HG02938 (cell line): Measurements from ENCODE around the gene ZNF761.
"Not testable (repeated sequence)": the region's sequence is repeated elsewhere in the genome, so short reads cannot be mapped to it uniquely, and the experiment has no call there.

Experiments
- ATAC-seq: cut with Tn5 transposase; IDR thresholded peaks from one replicate; pipeline ENCODE4 v1.9.1; 2021; ENCODE audit warnings: mild to moderate bottlenecking, moderate library complexity; ENCODE audit not compliant: unreplicated experiment

The ZNF761 gene

DNA sequence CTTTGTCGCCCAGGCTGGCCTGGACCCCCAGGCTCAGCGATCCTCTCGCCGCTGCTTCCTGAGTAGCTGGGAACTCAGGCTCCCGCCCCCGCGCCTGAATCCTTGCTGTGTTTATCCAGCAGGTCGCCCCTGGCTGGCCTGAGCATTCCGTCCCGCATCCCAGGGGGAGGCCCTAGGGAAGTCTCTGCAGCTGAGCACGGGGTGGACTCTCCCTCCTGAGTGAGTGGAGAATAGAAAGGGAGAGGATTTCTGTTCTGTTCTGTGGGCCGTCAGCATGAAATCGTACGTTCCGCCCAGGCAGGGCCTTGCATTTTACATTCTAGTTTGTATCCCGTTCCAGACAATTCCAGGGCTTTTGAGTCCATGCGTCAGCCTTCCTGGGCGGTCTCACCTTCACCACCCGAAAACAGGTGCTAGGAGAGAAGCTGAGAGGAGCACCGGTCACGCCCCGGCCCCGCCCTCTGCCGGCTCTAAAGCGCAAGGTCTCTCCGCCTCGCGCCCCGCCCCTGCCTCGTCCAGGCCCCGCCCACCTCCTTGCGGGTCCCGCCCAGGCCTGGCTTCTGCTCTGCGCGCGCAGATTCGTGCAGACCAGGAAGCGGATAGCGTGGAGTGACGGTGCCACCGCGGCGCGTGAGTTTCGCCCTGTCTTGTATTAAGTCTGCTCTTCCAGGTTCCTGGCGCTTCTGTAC, at the start of gene ZNF761:
Gene ZNF761 (plus strand): TSS at position 586 of the 689 bp plus-strand sequence. CDS start 15,285 bp downstream, outside the sequence.
- ATAC-seq: peak; percentile 91

GRCh38 chr19:53388168-53388567, 43.6 kb upstream of the ZNF761 start:
- no peak for ATAC-seq

DNA sequence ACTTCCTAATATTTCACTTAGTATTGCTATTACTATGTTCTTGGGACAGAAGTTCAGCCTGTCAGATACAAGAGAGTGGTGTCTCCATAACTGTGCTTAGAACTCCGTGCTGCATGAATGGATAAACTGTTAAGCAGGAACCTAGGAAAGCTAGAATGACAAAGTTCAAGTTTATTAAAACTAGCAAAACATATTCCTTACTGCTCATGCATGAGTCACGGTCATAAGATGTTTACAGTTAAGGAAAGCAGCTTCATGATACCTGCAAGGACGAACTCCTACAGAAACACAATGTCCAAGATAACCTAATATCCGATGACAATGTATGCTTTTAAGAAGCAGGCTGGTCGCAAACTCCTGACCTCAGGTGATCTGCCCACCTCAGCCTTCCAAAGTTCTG, 42.9 kb upstream of the ZNF761 start:
- ATAC-seq: no peak

- ATAC-seq: no peak
Measured at GRCh38 chr19:53389571-53389970, 42.2 kb upstream of the ZNF761 start.

DNA sequence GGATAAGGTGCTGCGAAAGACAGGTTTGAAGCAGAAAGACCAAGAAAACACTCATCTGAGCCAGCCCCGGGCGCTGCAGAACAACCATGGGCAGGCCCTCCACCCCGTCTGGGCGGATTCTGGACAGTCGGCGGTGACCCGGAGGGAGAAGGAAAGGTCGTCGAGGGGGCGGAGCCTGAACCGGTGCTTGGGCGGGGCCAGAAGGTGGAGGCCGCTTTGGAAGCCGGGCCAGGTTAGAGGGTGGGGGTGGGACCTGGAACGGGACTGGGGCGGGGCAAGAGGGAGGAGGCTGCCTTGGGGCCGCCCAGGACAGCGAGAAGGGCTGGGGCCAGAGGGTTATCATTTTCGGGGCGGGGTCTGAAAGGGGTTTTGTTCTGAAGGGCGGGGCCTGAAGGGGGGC, 41.8 kb upstream of the ZNF761 start:
- no peak for ATAC-seq

GRCh38 chr19:53394522-53394973, 37.2 kb upstream of the ZNF761 start:
- no peak for ATAC-seq

- ATAC-seq: peak; percentile 83
Measured at GRCh38 chr19:53394974-53395839, 36.6 kb upstream of the ZNF761 start, which contains the start of gene ZNF765. Gene ZNF765 (plus strand): TSS chr19:53395149. CDS start chr19:53398016, 2,867 bp downstream.

DNA sequence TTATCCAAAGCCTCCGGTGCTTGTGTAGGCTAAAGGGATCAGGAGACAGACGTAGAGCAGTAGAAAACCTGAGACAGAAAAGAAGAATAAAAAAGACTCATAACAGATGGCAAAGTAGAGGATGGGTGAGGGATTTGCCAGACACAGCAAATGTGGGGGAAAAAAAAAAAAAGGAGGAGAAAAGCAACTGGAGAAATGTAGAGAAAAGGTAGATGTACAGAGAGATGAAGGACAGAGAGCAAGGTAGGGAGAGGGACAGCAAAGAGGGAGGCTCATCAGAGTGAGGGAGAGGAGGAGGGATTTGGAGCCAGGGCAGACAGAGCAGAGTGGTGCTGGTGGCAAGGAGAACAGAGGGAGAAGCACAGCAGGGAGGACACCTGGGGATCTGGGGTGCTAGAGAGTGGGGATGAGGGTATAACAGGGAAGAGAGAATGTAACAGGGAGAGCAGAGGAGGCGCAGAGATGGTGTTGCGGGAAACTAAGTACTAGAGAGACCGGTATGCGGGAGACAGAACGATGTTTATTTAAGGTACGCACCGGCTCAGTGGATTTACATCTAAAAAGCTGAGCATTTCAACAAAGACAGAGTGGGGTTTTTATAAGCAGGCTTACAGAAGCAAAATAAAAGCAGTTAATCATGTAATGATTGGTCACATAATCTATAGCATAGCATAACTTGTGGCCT, 35.8 kb upstream of the ZNF761 start:
- ATAC-seq: not testable (repeated sequence)

GRCh38 chr19:53396525-53396868, 35.3 kb upstream of the ZNF761 start:
- no peak for ATAC-seq

DNA sequence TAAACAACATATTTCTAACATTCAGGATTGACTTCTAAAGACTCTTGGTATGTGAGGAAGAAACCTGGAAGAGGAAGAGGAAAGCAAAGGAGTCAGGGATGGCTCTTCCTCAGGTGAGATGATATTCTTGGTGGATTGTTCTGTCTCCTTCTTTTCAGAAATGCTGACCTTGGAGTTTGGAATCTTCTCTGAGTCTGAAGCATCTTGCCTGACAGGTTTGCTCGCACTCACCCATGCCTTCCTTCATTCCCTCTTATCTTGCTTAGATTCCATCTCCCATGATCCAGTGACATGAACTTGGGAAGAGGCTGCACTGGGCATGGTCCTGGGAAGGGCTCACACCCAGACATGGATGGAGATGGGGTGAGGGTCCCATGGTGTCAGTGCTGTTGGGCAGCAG, 33.9 kb upstream of the ZNF761 start:
- not testable (repeated sequence) for ATAC-seq

DNA sequence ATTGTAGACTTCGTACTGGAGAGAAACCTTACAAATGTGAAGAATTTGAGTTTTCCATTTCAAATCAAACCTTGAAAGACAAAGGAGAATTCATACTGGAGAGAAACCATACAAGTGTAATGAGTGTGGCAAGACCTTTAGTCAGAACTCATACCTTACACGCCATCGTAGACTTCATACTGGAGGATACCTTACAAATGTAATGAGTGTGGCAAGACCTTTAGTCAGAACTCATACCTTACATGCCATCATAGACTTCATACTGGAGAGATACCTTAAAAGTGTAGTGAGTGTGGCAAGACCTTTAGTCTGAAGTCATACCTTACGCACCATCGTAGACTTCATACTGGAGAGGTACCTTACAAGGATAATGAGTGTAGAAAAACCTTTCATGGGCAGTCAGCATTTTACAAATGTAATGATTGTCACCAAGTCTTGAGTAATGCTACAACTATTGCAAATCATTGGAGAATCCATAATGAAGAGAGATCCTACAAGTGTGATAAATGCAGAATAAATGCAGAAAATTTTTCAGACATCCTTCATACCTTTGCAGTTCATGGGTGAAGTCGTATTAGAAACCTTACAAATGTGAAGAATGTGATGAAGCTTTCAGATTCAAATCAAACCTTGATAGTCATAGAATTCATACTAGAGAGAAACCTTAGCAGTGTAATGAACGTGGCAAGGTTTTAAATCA, 22.1 kb upstream of the ZNF761 start:
- no peak for ATAC-seq

- not testable (repeated sequence) for ATAC-seq
Measured at GRCh38 chr19:53420520-53421315, 11.1 kb upstream of the ZNF761 start.

DNA sequence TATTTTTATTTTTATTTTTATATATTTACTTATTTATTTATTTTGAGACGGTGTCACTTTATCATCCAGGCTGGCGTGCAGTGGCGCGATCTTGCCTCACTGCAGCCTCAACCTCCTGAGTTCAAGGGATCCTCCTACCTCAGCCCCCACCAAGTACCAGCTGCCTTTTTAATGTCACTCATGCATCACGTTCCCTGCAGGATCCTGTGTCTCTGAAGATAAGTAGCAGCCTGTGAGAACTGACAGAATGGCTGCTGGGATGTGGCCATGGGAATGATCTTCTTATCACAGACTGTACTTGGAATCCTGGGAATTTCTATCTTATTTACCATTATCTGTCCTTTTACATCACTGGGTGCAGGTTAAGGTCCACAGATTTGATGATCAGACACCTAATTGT, 9.2 kb upstream of the ZNF761 start:
- no peak for ATAC-seq

DNA sequence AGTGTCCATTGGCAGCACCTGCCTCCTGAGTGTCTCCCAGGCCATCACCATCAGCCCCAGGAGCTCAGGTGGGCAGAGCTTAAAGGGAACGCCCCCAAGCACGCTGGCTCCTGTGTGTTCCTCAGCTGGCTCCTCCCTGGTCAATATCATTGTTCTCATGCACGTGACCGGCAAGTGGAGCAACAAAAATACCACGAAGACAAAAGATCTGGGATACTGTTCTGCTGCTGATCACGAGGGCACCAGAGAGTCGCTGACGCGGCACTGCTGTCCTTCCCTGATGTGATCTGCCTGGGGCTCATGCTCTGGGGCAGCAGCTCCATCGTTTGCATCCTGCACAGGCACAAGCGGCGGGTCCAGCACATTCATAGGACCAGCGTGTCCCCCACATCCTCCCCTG, 8.7 kb upstream of the ZNF761 start:
- not testable (repeated sequence) for ATAC-seq

DNA sequence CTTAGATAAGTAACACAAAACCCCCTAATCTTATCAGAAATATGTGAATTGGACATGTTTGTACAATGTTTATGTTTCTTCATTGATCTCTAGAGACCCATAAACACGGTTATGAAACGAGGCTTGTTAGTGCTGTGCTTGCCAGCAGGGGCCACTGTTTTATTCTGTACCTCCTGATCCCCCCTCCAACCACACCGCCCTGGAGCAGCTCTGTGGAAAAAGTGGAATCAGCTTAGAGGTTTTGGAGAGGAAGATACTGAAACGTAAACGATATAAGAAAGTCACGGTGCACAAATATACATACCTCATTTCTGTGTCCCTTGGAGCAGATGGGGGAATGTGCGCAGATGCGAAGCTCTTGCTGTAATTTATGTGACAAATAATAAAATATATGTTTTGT, 8.1 kb upstream of the ZNF761 start:
- not testable (repeated sequence) for ATAC-seq

DNA sequence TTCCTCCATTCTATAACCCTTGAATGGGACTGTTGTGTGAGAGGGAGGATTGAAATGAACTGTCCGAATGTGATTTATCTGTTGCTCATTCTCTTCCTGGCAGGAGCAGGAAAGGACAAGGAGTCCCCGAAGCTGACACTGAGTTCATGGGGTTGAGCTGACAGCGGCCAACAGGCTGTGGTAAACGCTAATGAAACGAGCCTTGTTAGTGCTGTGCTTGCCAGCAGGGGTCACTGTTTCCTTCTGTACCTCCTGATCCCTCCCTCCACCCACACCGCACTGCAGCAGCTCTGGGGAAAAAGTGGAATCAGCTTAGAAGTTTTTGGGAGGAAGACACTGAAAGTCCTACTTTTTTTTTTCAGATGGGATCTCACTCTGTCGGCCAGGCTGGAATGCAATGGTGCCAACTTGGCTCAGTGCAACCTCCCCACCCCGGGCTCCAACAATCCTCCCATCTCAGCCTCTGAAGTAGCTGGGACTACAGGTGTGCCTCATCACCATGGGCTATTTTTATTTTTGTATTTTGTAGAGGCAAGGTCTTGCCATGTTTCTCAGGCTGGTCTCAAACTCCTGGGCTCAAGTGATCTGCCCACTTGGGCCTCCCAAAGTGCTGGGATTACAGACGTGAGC, 6.7 kb upstream of the ZNF761 start:
- no peak for ATAC-seq

DNA sequence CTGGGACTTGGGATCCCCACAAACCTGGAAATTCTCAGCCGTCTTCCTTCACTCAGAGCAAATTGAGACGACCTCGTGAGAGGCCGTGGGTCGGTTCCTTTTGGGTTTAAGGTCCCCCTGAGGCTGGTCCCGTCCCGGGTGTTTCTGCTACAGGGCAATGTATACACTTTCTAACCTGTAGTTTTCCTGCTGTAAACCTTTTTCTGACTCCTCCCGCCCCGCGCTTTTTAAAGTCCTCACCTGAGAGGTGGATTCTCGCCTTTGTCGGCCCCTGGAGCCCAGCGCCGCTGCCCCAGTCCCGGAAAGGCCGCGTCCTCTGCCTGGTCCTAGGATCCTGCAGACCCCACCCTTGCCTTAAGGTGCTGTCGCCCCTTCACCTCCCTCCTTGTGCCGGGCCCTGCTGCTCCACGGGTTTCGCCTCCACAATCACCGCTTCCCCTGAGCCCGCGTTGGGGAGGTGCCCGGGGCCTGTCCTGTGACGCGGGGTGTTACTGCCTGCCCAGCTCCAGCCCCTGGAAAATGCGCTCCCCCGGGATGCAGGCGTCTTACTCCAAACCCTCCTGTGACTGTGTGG, 391 bp downstream of the ZNF761 start:
- ATAC-seq: peak; percentile 30

DNA sequence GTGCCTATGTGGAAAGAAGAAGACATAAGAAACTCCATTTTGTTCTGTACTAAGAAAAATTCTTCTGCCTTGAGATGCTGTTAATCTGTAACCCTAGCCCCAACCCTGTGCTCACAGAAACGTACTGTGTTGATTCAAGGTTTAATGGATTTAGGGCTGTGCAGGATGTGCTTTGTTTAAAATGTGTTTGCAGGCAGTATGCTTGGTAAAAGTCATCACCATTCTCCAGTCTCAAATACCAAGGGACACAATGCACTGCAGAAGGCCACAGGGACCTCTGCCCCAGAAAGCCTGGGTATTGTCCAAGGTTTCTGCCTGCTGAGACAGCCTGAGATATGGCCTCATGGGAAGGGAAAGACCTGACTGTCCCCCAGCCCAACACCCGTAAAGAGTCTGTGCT, 12.0 kb downstream of the ZNF761 start:
- not testable (repeated sequence) for ATAC-seq

GRCh38 chr19:53447196-53447595, 15.4 kb downstream of the ZNF761 start:
- not testable (repeated sequence) for ATAC-seq
